Upper lobe of left lung (tissue), 4 donors: ENCODE results near the gene ADAMTS16.

ENCODE experiments used
- CTCF ChIP-seq, 6 experiments: fragments of 450-650 bp in 4 of 6; fragments of 200-600 bp in 2 of 6; sonication (generic) in 2 of 6; IDR thresholded peaks; one replicate each; pipeline ENCODE4 v1.5.1; 2016 to 2019; ENCODE audit warnings: antibody characterized with exemption in 6 of 6
- EP300 ChIP-seq, 4 donors: sonication (generic); formaldehyde crosslinking; IDR thresholded peaks; one replicate each; pipeline ENCODE4 v1.5.1; 2017; ENCODE audit warnings: antibody characterized with exemption in 4 of 4, control low read depth in 2 of 4
- POLR2A ChIP-seq, 4 donors: fragments of 450-650 bp; IDR thresholded peaks; one replicate each; pipeline ENCODE4 v1.5.1; 2016 to 2017; ENCODE audit warnings: antibody characterized with exemption in 4 of 4, mild to moderate bottlenecking in 2 of 4

GRCh38 chr5:5189051-5189430 is 48.9 kb downstream of the ADAMTS16 start:
- no peak for TF ChIP-seq CTCF (IDR thresholded peaks at IDR 0.05)
- TF ChIP-seq POLR2A (IDR thresholded peaks at IDR 0.05): no peak
- no peak for TF ChIP-seq EP300 (IDR thresholded peaks at IDR 0.05)
